HG02970 (cell line): ENCODE results near the gene CLDN14.

Source experiments
- ATAC-seq: cut with Tn5 transposase; IDR thresholded peaks from one replicate; pipeline ENCODE4 v1.9.1; 2021; ENCODE audit warnings: mild to moderate bottlenecking, moderate library complexity, moderate number of reproducible peaks; ENCODE audit not compliant: unreplicated experiment, low FRiP score

CLDN14 gene

DNA sequence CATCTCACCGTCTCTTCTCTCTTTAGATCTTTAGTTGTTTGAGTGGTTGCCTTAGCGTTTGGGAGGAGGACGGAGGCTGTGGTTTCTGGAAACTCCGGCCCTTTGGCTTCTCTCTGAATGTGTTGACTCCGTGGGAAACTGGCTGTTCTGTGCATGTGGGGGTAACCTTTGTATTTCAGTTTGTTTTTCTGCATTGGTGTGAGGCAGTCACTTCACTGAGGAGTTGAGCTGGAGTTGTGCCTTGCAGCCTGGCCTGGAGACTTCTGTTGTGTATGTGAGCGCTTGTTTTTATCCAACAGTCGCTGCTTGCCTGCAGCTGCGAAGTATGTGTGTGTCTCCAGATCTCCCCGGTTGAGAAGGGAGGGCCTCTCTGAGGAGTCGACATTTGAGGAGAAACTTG lies 33.6 kb downstream of the CLDN14 start:
- no peak for ATAC-seq

- ATAC-seq, result no peak
These were observed 38.2 kb downstream of the CLDN14 start for GRCh38 chr21:36441715-36442114.

- ATAC-seq, result no peak
These were observed 42.2 kb downstream of the CLDN14 start for GRCh38 chr21:36437745-36438128.

DNA sequence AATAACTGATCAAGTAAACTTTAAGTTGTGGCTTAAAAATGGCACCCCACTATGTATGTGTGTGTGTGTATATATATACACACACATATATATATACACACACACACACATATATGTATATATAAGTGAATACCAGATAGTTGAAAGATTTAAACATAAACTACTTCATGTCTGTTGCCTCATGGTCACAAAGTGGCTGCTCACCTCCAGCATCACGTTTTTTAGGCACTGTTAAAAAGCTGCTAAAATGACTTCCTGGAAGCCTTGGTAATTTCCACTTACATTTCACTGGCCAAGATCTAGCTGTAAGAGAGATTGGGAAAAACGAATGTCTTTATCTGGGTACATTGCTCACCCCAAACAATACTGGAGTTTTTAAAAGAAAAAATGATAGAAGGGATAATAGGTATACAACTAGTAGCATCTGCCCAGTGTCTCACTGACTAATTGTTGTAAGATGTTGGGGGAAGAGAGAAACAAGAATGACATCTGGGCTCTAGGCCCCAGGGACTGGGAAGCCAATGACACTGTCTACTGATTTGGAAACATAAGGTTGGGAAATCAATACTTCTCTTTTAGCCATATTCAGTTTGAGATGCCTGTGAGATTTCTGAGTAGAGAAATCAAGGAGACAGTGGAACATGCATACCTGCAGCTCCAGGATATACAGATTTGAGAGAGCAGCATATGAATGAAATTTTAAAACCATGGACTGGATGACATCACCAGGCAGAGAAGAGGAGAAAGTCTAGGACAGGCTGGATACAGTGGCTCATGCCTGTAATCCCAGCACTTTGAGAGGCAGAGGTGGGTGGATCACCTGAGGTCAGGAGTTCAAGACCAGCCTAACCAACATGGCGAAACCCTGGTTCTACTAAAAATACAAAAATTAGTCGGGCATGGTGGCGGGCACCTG lies 42.8 kb downstream of the CLDN14 start:
- no peak for ATAC-seq

- no peak for ATAC-seq
These were observed 45.8 kb downstream of the CLDN14 start for GRCh38 chr21:36434144-36434543.

GRCh38 chr21:36433059-36433709 lies 46.7 kb downstream of the CLDN14 start:
- ATAC-seq, result no peak

DNA sequence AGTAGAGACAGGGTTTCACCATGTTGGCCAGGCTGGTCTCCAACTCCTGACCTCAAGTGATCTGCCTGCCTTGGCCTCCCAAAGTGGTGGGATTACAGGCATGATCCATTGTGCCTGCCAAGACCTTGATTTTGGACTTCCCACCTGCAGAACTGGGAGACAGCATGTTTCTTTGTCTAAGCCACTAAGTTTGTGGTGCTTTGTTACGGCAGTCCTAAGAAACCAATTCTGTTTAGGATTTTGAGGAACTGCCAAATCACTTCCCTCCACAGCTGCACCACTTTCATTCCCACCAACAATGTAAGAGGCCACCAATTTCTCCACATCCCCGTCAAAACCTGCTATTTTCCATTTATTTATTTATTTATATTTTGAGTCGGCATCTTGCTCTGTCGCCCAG lies 48.7 kb downstream of the CLDN14 start:
- ATAC-seq, result no peak

DNA sequence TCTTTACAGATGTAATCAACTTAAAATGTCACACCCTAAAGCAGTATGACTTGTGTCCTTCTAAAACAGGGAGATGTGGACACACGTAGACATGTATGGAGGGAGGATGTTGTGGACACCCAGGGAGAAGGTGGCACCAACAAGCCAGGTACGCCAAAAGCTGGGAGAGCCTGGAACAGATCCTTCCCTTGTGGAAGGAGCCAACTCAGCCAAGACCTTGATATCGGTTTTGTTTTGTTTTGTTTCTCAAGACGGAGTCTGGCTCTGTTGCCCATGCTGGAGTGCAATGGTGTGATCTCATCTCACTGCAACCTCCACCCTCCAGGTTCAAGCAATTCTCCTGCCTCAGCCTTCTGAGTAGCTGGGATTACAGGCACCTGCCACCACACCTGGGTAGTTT lies 49.1 kb downstream of the CLDN14 start:
- no peak for ATAC-seq

- peak; percentile 75 for ATAC-seq
These were observed 49.9 kb downstream of the CLDN14 start for GRCh38 chr21:36429947-36430546.

DNA sequence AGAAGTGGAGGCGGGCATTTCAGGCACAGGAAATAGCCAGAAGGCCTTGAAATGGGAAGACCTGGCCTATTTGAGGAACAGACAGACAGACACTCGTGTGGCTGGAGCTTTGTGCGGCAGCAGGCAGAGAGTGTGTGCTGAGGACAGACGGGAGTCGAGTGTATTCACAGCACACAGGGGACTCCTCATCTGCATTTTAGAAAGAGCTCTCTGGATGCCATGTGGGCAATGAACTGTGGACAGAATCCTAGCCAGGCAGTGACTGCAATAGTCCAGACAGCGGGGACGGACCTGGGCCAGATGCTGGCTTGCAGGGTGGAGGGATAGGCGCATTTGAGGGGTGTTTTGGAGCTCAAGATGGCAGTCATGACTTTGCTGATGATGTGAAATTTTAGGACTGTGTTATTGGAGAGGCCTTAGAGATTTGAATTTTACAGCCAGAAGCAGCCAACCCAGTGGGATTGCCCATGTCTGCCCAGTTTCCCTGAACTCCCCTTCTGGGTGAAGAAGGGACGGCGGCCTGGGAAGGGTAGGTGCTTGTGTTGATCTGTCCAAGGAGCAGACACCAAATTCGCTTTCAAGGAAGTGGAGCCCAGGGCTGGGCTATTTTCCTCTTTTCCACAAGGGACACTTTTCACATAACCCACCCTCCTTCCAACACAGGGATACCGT lies 51.0 kb downstream of the CLDN14 start:
- ATAC-seq, result no peak

GRCh38 chr21:36427502-36427901 lies 52.4 kb downstream of the CLDN14 start:
- ATAC-seq, result no peak

DNA sequence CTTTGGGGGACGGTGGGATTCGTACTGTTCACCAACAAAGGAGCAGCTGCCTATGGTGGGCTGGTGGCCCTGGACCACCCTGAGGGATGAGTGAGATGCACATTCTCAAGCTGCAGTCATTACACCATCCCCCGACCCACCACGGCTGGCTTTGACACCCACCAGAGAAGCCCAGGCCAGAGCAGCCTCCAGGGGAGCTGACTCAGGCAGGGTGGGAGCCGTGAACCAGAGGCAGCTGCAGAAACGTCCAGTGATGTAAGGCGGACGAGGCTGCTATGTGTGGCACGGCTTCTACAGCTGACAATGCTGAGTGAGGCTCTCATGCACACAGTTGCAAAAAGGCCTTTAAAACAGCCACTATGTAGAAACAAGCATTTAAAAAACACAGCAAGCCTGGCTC lies 54.6 kb downstream of the CLDN14 start:
- ATAC-seq, result no peak

- no peak for ATAC-seq
These were observed 55.3 kb downstream of the CLDN14 start for GRCh38 chr21:36424592-36424991.

DNA sequence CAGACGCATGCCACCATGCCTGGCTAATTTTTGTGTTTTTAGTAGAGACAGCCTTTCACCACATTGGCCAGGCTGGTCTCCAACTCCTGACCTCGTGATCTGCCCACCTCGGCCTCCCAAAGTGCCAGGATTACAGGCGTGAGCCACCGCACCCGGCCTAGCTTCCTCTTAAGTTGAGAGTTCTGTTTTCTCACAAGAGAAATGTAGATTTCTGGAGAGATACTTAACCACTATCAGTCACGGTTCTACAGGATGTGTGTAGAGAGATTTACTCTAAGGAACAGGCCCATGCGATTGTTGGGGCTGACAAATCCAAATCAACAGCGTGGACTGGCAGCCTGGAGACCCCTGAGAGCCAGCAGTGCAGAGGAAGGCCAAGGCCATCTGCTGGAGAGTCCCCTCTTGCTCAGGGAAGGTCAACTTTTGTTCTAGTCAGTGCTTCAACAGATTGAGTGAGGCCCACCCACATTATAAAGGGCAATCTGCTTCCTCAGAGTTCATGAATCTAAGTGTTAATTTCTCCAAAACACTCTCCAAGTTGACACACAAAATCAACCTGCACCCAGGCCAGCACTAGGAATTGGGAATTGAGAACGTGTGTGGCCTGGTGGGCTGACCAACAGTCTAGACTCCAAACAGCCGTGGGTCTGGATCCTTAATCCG lies 56.0 kb downstream of the CLDN14 start:
- no peak for ATAC-seq

DNA sequence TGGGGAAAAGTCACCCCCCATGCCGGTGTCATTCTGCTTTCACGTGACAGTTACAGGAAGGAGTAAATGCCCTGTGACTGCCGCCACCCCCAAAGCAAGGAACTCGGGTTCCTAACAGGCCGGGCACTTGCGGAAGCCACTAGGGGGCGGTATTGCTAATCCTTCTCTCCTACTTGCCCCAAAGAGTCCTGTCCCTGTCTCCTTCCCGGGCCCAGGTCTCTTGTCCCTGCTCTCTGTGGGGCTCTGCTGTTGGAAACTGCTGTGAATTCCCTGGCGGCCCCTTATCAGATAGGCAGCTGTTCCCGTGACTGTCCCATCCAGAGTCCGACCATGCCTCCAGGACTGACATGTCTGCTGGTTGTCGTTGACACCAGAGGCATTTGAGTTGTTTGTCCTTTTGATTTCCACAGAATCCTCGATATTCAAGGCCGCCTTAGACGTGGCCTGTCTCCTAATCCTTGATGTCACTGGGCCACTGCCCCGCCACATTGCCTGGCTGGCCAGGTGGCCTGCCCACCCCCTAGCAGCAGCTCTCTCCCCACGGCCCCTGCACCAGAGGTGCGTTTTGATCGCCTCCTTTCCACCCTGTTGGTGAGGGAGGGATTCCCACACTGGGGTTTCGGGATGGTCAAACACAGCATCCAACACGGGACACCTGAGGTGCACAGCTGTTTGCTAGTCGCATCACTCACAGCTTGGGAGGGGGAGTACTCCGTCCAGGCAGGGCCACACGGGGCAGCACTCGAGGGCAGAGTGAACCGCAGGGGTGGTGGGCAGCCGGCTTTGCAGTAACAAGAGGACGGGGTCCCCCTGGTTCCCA lies 57.4 kb downstream of the CLDN14 start:
- ATAC-seq, result no peak

- no peak for ATAC-seq
These were observed 59.2 kb downstream of the CLDN14 start for GRCh38 chr21:36420571-36421339.

DNA sequence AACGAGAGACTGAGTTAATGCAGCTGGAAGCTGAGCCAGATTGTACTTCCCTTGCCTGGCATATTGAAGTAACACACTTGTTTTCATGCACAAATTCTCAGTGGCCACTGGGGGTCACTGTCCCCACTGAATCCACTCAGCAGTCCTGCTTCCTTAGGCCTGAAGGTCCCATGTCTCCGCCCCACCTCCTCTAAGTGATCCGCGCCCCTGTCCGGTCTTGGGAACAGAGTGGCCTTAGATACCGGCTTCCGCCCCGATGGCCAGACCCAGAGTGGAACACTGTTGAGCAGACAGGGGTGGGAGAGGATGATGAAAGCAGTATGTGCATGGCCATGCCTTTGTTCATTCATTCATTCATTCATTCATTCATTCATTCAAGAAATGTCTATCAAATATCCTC lies 59.9 kb downstream of the CLDN14 start:
- no peak for ATAC-seq

DNA sequence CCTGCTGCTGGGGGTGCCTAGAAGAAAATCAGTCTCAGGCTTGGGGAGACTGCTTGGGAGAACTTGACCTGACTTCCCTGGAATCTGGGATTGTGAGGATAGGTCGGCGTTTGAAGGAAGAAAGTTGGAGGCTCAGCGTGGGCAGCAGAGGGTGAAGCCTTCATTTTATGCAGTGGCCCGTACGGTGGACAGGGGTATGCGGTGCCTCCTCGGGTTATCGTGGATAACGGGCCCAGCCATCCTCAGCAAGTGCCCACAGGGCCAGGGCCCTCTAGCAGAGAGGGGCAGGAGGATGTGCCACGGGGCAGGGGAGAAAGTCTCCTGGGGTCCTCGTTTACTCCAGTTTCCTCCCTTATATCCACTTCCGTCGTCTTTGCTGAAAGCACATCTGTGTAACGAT lies 60.7 kb downstream of the CLDN14 start:
- no peak for ATAC-seq

DNA sequence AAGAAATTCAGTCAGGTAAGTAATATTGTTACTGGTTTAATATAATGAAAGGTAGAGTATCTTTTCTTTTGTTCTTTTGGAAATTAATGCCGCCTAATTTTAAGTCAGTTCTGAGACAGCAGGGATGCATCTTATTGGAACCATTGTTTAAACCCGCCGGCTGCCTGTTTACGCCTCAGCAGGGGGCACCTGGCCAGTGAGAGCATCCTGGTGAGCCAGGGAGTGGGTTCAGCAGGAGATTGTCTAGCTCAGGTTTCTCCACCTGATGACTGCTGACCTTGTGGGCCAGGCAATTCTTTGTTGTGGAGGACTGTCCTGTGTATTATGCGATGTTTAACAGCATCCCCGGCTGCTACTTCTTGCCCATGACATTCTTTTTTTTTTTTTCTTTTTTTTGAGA lies 64.5 kb downstream of the CLDN14 start:
- ATAC-seq, result no peak
